IMR-90 (cell line): Measurements from ENCODE around the gene GRM8. TPM values are rescaled to one million over a fixed set of nuclear protein-coding genes. Genes with fewer than 3 reads are reported as not detected.

Experiments
- ATAC-seq: fragments of 200-7000 bp; cut with Tn5 transposase; 2 replicates; pipeline ENCODE4 v1.9.1; 2020; ENCODE audit warnings: low read depth, mild to moderate bottlenecking, moderate library complexity
- BruUV-seq: library from RNA; stranded (reverse); fragments of 400-500 nt; replicated peaks from 2 replicates; lab custom pipeline; 2021; lab: Mats Ljungman, UMichigan
- CTCF ChIA-PET: fragments of 300-600 bp; formaldehyde crosslinking; extraction: SDS; loops from one replicate; lab custom pipeline; 2021; ENCODE audit warnings: antibody characterized with exemption; lab: Yijun Ruan, JAX
- POLR2A ChIA-PET: fragments of 300-600 bp; sonication (Branson Sonifier 250); formaldehyde crosslinking; loops from one replicate; lab custom pipeline; 2022; ENCODE audit warnings: antibody characterized with exemption; ENCODE audit not compliant: unreplicated experiment; lab: Charles Lee
- DNase-seq: peaks from one replicate; pipeline ENCODE4 v3.0.0; 2013
- H2AFZ ChIP-seq: replicated peaks from 2 replicates; pipeline ENCODE3; 2013; ENCODE audit warnings: low read length, mild to moderate bottlenecking; ENCODE audit not compliant: poor library complexity
- H2AK5ac ChIP-seq: 2 replicates; pipeline ENCODE4 v1.6.1; 2013; ENCODE audit warnings: low read depth, low read length, inconsistent platforms
- H2AK9ac ChIP-seq: replicated peaks from 2 replicates; pipeline ENCODE3; 2013; ENCODE audit warnings: mild to moderate bottlenecking, low read depth, low read length, moderate library complexity; ENCODE audit not compliant: poor library complexity
- H2BK120ac ChIP-seq: 2 replicates; pipeline ENCODE4 v1.6.1; 2013; ENCODE audit warnings: low read depth, low read length, inconsistent platforms
- H2BK15ac ChIP-seq: 3 replicates; pipeline ENCODE4 v1.6.1; 2013; ENCODE audit warnings: low read depth, low read length, inconsistent platforms
- H2BK20ac ChIP-seq: 2 replicates; pipeline ENCODE4 v1.6.1; 2013; ENCODE audit warnings: low read depth, mild to moderate bottlenecking, inconsistent platforms, low read length, moderate library complexity
- H2BK5ac ChIP-seq: 2 replicates; pipeline ENCODE4 v1.6.1; 2013; ENCODE audit warnings: mild to moderate bottlenecking, low read depth, low read length, inconsistent platforms; ENCODE audit not compliant: poor library complexity, severe bottlenecking
- H3K14ac ChIP-seq: replicated peaks from 2 replicates; pipeline ENCODE4 v1.6.1; 2013; ENCODE audit warnings: low read depth, low read length, inconsistent platforms
- H3K18ac ChIP-seq: 2 replicates; pipeline ENCODE4 v1.6.1; 2013; ENCODE audit warnings: low read depth, low read length, control low read depth
- H3K23ac ChIP-seq: 2 replicates; pipeline ENCODE4 v1.6.1; 2013; ENCODE audit warnings: low read depth, low read length, inconsistent platforms
- H3K27ac ChIP-seq: 2 replicates; pipeline ENCODE4 v1.5.1; 2013; ENCODE audit warnings: mild to moderate bottlenecking, control low read depth, low read length; ENCODE audit not compliant: insufficient read depth
- H3K27me3 ChIP-seq: 2 replicates; pipeline ENCODE4 v1.6.1; 2013; ENCODE audit warnings: low read length; ENCODE audit not compliant: control insufficient read depth, insufficient read depth
- H3K36me3 ChIP-seq: 2 replicates; pipeline ENCODE4 v1.6.1; 2013; ENCODE audit warnings: low read length, mixed read lengths; ENCODE audit not compliant: control insufficient read depth, insufficient read depth
- H3K4ac ChIP-seq: 2 replicates; pipeline ENCODE4 v1.6.1; 2013; ENCODE audit warnings: low read depth, low read length, inconsistent platforms
- H3K4me1 ChIP-seq: 2 replicates; pipeline ENCODE4 v1.6.1; 2013; ENCODE audit warnings: low read length, mixed read lengths; ENCODE audit not compliant: control insufficient read depth, insufficient read depth
- H3K4me2 ChIP-seq: 2 replicates; pipeline ENCODE4 v1.6.1; 2013; ENCODE audit warnings: low read depth, mild to moderate bottlenecking, control low read depth, low read length, moderate library complexity
- H3K4me3 ChIP-seq: 2 replicates; pipeline ENCODE4 v1.5.1; 2013; ENCODE audit warnings: low read depth, mild to moderate bottlenecking, control low read depth, low read length, moderate library complexity; ENCODE audit not compliant: insufficient read depth
- H3K56ac ChIP-seq: 2 replicates; pipeline ENCODE4 v1.6.1; 2013; ENCODE audit warnings: low read length, inconsistent platforms; ENCODE audit not compliant: insufficient read depth; ENCODE audit errors: extremely low read depth
- H3K79me1 ChIP-seq, 2 experiments: 2 replicates each; pipeline ENCODE4 v1.6.1; 2013; ENCODE audit warnings: low read length in 2 of 2, inconsistent platforms in 1 of 2, low read depth in 1 of 2
- H3K9ac ChIP-seq: 2 replicates; pipeline ENCODE4 v1.6.1; 2013; ENCODE audit warnings: low read depth, low read length, control low read depth
- H3K9me1 ChIP-seq: 2 replicates; pipeline ENCODE4 v1.6.1; 2013; ENCODE audit warnings: low read length, inconsistent platforms; ENCODE audit not compliant: insufficient read depth
- H3K9me3 ChIP-seq: 2 replicates; pipeline ENCODE4 v1.6.1; 2013; ENCODE audit warnings: low read length; ENCODE audit not compliant: control insufficient read depth, insufficient read depth
- H4K20me1 ChIP-seq: 2 replicates; pipeline ENCODE4 v1.6.1; 2013; ENCODE audit warnings: low read length, inconsistent platforms; ENCODE audit not compliant: insufficient read depth
- H4K5ac ChIP-seq: 2 replicates; pipeline ENCODE4 v1.6.1; 2013; ENCODE audit warnings: mild to moderate bottlenecking, low read depth, low read length, control low read depth
- H4K8ac ChIP-seq, 2 experiments: 2 replicates each; pipeline ENCODE4 v1.6.1; 2013; ENCODE audit warnings: low read depth in 2 of 2, low read length in 2 of 2, control low read depth in 1 of 2, inconsistent platforms in 1 of 2
- H4K91ac ChIP-seq: 2 replicates; pipeline ENCODE4 v1.6.1; 2013; ENCODE audit warnings: low read depth, low read length, inconsistent platforms; ENCODE audit not compliant: insufficient read depth
- BHLHE40 ChIP-seq: fragments of 150-350 bp; IDR thresholded peaks from 2 replicates; pipeline ENCODE4 v1.6.1; 2016; ENCODE audit warnings: mild to moderate bottlenecking, low read depth, low read length
- FOS ChIP-seq: fragments of 150-350 bp; IDR thresholded peaks from 2 replicates; pipeline ENCODE4 v1.6.1; 2016; ENCODE audit warnings: low read depth, low read length
- MAZ ChIP-seq: IDR thresholded peaks from 2 replicates; pipeline ENCODE4 v1.6.1; 2012; ENCODE audit warnings: low read depth, mild to moderate bottlenecking, low read length, improper control_type of control experiment, moderate library complexity, borderline replicate concordance
- MXI1 ChIP-seq: IDR thresholded peaks from 2 replicates; pipeline ENCODE4 v1.6.1; 2012; ENCODE audit warnings: low read depth, mild to moderate bottlenecking, low read length, moderate library complexity, borderline replicate concordance
- NFE2L2 ChIP-seq: fragments of 150-350 bp; IDR thresholded peaks from 2 replicates; pipeline ENCODE4 v1.6.1; 2016; ENCODE audit warnings: low read depth, mild to moderate bottlenecking, low read length
- RAD21 ChIP-seq: IDR thresholded peaks from 2 replicates; pipeline ENCODE4 v1.6.1; 2012; ENCODE audit warnings: low read length, improper control_type of control experiment
- RCOR1 ChIP-seq: IDR thresholded peaks from 2 replicates; pipeline ENCODE4 v1.6.1; 2012; ENCODE audit warnings: mild to moderate bottlenecking, low read length, improper control_type of control experiment; ENCODE audit not compliant: insufficient replicate concordance
- WGBS, 2 experiments: methylation state at CpG; one replicate each; pipeline versions ENCODE4 v1.1.5 to v1.1.7; 2013; ENCODE audit warnings: missing lambda C conversion rate in 2 of 2; ENCODE audit not compliant: insufficient read length in 1 of 2; ENCODE audit errors: extremely low coverage in 2 of 2; 5-methylcytosine and 5-hydroxymethylcytosine counted together
- dilution Hi-C: fragments of 300-500 bp; cut with HindIII; formaldehyde crosslinking; loops from one replicate; pipeline ENCODE4 v1.14.3; 2018; ENCODE audit warnings: low sequenced_read_pairs; ENCODE audit not compliant: unreplicated experiment
- in situ Hi-C: fragments of 300-500 bp; cut with MboI; formaldehyde crosslinking; loops from 3 replicates; pipeline ENCODE4 v1.14.3; 2019; ENCODE audit warnings: low sequenced_read_pairs, inconsistent platforms, mixed read lengths
- intact Hi-C: fragments of 100-400 bp; cut with micrococcal nuclease; formaldehyde crosslinking; loops from 2 replicates; pipeline ENCODE4 v1.10.0; 2022
- polyA plus RNA-seq, 3 experiments: library from polyadenylated mRNA; depleted of rRNA; stranded (reverse); fragments of >200 nt; gene quantifications; 2 replicates each; pipeline ENCODE4 v1.2.3, GENCODE V29; 2012; ENCODE audit warnings: low replicate concordance in 1 of 3
- total RNA-seq: library from RNA; depleted of rRNA; stranded (reverse); fragments of >200 nt; gene quantifications from 2 replicates; pipeline ENCODE4 v1.2.3, GENCODE V29; 2012
- TF ChIP-seq, protein P1 (sequence below): fragments of 150-350 bp; IDR thresholded peaks from 2 replicates; pipeline ENCODE4 v1.6.1; 2017; ENCODE audit warnings: mild to moderate bottlenecking, antibody characterized with exemption, low read length, low read depth
- TF ChIP-seq, protein P2 (sequence below): conservative IDR thresholded peaks from 2 replicates; pipeline ENCODE4 v1.5.1; 2012; ENCODE audit warnings: mild to moderate bottlenecking, low read depth, low read length, improper control_type of control experiment

Gene GRM8
- total and polyA plus RNA-seq, 2 of the 4 experiments (the other 2 are of a cell fraction) = not detected

DNA sequence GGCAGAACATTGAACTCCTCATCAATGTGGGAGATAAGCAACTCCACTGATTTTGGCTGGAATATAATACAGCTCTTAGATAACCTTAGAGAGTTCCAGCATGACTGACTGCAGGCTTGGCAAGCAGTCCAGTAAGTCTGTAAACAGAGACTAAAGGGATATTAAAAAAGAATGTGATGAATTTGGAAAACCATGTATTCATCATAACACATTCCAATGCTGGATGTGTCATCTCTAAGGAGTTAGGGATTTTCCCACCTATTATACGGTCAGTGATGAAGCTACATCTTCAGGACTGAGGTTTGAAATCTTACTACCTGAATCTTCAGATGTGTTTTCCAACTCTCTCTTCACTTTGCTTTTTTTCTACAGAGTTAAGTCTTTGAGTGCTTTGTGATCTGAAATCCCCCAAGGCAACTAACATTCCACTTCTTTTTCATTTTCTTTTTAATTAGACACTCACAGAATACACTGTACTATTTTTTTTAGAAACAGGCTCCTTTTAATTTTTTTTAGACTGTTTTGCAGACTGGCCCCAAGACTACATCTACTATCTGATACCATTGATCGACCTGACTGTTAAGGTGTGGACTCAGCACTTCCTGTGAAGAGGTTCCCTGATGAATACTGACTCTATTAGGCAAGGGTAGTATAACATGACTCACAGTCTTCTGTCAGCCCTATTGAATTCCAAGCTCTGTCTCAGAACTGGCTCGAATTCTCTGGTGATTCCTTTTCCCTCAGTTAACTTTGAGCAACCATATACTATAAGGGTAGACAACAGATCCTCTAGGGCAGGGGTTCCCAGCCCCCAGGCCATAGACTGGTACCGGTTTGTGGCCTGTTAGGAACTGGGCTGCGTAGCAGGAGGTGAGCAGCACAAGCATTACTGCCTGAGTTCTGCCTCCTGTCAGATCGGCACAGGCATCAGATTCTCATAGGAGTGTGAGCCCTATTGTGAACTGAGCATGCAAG, 678.2 kb downstream of the GRM8 start:
- no peak overlapping the region for H3K27ac ChIP-seq
- POLR2A ChIA-PET = no interaction called here
- H3K18ac ChIP-seq = no peak overlapping the region

More for the DNA sequence above, 678.2 kb downstream of the GRM8 start:
- H2BK20ac ChIP-seq = no peak overlapping the region
- H3K79me1 ChIP-seq = no peaks in the 10 kb centered on the region
- H3K4ac ChIP-seq = no peak overlapping the region
- H4K20me1 ChIP-seq = no peaks in the 10 kb centered on the region
- dilution Hi-C loops = no loop called here
- peaks cover 6% of the 10 kb centered on the region for H3K9me3 ChIP-seq
- WGBS, 2 experiments = 40% methylated on average over 2 of the region's 6 CpGs; no CpG with 5 or more reads in 1 of the 2 experiments
- BruUV-seq = no TSS peak
- ATAC-seq (no peak), DNase-seq (no peak)
- no peak overlapping the region for H2BK120ac ChIP-seq
- no peak overlapping the region for H2BK15ac ChIP-seq
- H2AFZ ChIP-seq = no peak overlapping the region
- no peaks in the 10 kb centered on the region for H3K4me1 ChIP-seq
- TF ChIP-seq MXI1 = no peak
- no peak for TF ChIP-seq MAZ
- TF ChIP-seq RCOR1 = no peak
- TF ChIP-seq, protein P1, sequence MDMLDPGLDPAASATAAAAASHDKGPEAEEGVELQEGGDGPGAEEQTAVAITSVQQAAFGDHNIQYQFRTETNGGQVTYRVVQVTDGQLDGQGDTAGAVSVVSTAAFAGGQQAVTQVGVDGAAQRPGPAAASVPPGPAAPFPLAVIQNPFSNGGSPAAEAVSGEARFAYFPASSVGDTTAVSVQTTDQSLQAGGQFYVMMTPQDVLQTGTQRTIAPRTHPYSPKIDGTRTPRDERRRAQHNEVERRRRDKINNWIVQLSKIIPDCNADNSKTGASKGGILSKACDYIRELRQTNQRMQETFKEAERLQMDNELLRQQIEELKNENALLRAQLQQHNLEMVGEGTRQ = no peak
- no peak for TF ChIP-seq BHLHE40
- TF ChIP-seq RAD21 = no peak
- TF ChIP-seq NFE2L2 = no peak
- TF ChIP-seq FOS = no peak
- TF ChIP-seq, protein P2, sequence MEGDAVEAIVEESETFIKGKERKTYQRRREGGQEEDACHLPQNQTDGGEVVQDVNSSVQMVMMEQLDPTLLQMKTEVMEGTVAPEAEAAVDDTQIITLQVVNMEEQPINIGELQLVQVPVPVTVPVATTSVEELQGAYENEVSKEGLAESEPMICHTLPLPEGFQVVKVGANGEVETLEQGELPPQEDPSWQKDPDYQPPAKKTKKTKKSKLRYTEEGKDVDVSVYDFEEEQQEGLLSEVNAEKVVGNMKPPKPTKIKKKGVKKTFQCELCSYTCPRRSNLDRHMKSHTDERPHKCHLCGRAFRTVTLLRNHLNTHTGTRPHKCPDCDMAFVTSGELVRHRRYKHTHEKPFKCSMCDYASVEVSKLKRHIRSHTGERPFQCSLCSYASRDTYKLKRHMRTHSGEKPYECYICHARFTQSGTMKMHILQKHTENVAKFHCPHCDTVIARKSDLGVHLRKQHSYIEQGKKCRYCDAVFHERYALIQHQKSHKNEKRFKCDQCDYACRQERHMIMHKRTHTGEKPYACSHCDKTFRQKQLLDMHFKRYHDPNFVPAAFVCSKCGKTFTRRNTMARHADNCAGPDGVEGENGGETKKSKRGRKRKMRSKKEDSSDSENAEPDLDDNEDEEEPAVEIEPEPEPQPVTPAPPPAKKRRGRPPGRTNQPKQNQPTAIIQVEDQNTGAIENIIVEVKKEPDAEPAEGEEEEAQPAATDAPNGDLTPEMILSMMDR = no peak
- H2AK5ac ChIP-seq = no peak overlapping the region
- H4K8ac ChIP-seq = no peak overlapping the region
- intact Hi-C loops = no loop called here
- H3K4me2 ChIP-seq = no peak overlapping the region
- no peaks in the 10 kb centered on the region for H3K27me3 ChIP-seq
- H3K14ac ChIP-seq = no peak overlapping the region
- H3K9ac ChIP-seq = no peak overlapping the region
- no peak overlapping the region for H3K56ac ChIP-seq
- CTCF ChIA-PET = no interaction called here
- no peak overlapping the region for H3K23ac ChIP-seq
- no peak overlapping the region for H3K4me3 ChIP-seq
- no peak overlapping the region for H2AK9ac ChIP-seq
- H3K36me3 ChIP-seq = no peaks in the 10 kb centered on the region
- in situ Hi-C loops = no loop called here
- no peak overlapping the region for H2BK5ac ChIP-seq
- H4K91ac ChIP-seq = no peak overlapping the region
- no peak overlapping the region for H4K5ac ChIP-seq
- no peaks in the 10 kb centered on the region for H3K9me1 ChIP-seq
